Natural killer cell (primary cell): ENCODE measurements around the gene MRPL3. TPM values are rescaled to one million over a fixed set of nuclear protein-coding genes. Genes with fewer than 3 reads are reported as not detected.

Experiments
- total RNA-seq, 4 donors: library from RNA; stranded (reverse); fragments of 120-200 nt in 1 of 4; gene quantifications; one replicate each; pipeline versions ENCODE4 v1.2.3 to v1.2.4, GENCODE V29; 2013 to 2022

Gene MRPL3
- total RNA-seq, 3 donors from 2014 or later (not counting 1 experiment from before 2014, with no cell fraction given): 25.9 to 42.2 (median 29.7) TPM

Other genes starting within 250 kb of the MRPL3 start
- gene NUDT16, start 121.2 kb downstream of the MRPL3 start, total RNA-seq: 10 to 100 TPM in 1 of 3 donors, 1 to 10 TPM in 2; 9.0 to 10.7 (median 9.7) TPM